ENCODE measurements around the gene SPA17. TPM values are rescaled to one million over a fixed set of nuclear protein-coding genes. Genes with fewer than 3 reads are reported as not detected.
A peak's percentile ranks its signal among the peaks of the same experiment; 100 is the strongest.

The SPA17 gene
- total RNA-seq, 1 donor from 2014 or later, result 4.8 TPM

- no peaks in the 10 kb centered on the region for H3K27me3 ChIP-seq
- ATAC-seq (no peak), DNase-seq (no peak)
- no peak overlapping the region for H3K27ac ChIP-seq
- no peak for TF ChIP-seq CTCF (IDR thresholded peaks at IDR 0.05)
- H3K9me3 ChIP-seq, result no peaks in the 10 kb centered on the region
- no peak overlapping the region for H3K4me3 ChIP-seq
- no peaks in the 10 kb centered on the region for H3K36me3 ChIP-seq
- intact Hi-C loops (cut with DNase I), result no loop called here
- H3K4me1 ChIP-seq, result no peaks in the 10 kb centered on the region
Measured at GRCh38 chr11:124699547-124699946, 25.8 kb downstream of the SPA17 start.

GRCh38 chr11:124700028-124700427 lies 26.3 kb downstream of the SPA17 start:
- ATAC-seq (no peak), DNase-seq (no peak)
- Histone ChIP-seq H3K27me3 (no peaks in the 10 kb centered on the region), H3K4me1 (no peaks in the 10 kb centered on the region), H3K9me3 (no peaks in the 10 kb centered on the region), H3K4me3 (no peak overlapping the region), H3K36me3 (no peaks in the 10 kb centered on the region), H3K27ac (no peak overlapping the region)
- no peak for TF ChIP-seq CTCF (IDR thresholded peaks at IDR 0.05)
- intact Hi-C loops (cut with DNase I), result no loop called here

- Histone ChIP-seq H3K9me3 (no peaks in the 10 kb centered on the region), H3K27me3 (no peaks in the 10 kb centered on the region), H3K27ac (no peak overlapping the region), H3K4me3 (no peak overlapping the region), H3K36me3 (no peaks in the 10 kb centered on the region), H3K4me1 (no peaks in the 10 kb centered on the region)
- no peak for TF ChIP-seq CTCF (IDR thresholded peaks at IDR 0.05)
- intact Hi-C loops (cut with DNase I), result no loop called here
- no peak for ATAC-seq
- DNase-seq, result no peak
Measured at GRCh38 chr11:124707829-124708228, 34.1 kb downstream of the SPA17 start.

GRCh38 chr11:124712392-124712791 lies 38.7 kb downstream of the SPA17 start:
- TF ChIP-seq CTCF (IDR thresholded peaks at IDR 0.05), result no peak

GRCh38 chr11:124716591-124716990 lies 42.9 kb downstream of the SPA17 start:
- no peak overlapping the region for H3K27ac ChIP-seq
- intact Hi-C loops (cut with DNase I), result no loop called here
- H3K4me3 ChIP-seq, result no peak overlapping the region
- no peaks in the 10 kb centered on the region for H3K36me3 ChIP-seq
- no peak for ATAC-seq
- no peak for DNase-seq
- H3K4me1 ChIP-seq, result peaks cover 19% of the 10 kb centered on the region
- TF ChIP-seq CTCF (IDR thresholded peaks at IDR 0.05), result no peak
- peaks cover 24% of the 10 kb centered on the region for H3K27me3 ChIP-seq
- no peaks in the 10 kb centered on the region for H3K9me3 ChIP-seq

More at GRCh38 chr11:124712392-124712791, 38.7 kb downstream of the SPA17 start:
- Histone ChIP-seq H3K9me3 (no peaks in the 10 kb centered on the region), H3K4me3 (no peak overlapping the region), H3K27me3 (peaks cover 5% of the 10 kb centered on the region), H3K4me1 (peaks cover 3% of the 10 kb centered on the region), H3K27ac (no peak overlapping the region), H3K36me3 (no peaks in the 10 kb centered on the region)
- ATAC-seq (no peak), DNase-seq (no peak)
- intact Hi-C loops (cut with DNase I), result no loop called here

GRCh38 chr11:124717421-124717785 lies 43.7 kb downstream of the SPA17 start:
- peak; percentile 15 for ATAC-seq
- no peak for TF ChIP-seq CTCF (IDR thresholded peaks at IDR 0.05)
- peak overlapping the region; percentile 50 for H3K4me3 ChIP-seq

More at GRCh38 chr11:124717421-124717785, 43.7 kb downstream of the SPA17 start:
- DNase-seq, result no peak
- Histone ChIP-seq H3K4me1 (peaks cover 19% of the 10 kb centered on the region), H3K27me3 (peaks cover 28% of the 10 kb centered on the region), H3K9me3 (no peaks in the 10 kb centered on the region), H3K27ac (peak overlapping the region; percentile 73), H3K36me3 (no peaks in the 10 kb centered on the region)
- intact Hi-C loops (cut with DNase I), result no loop called here

Data from upper lobe of right lung (tissue), 1 donor.